Neural progenitor cell (in vitro differentiated cells): Measurements from ENCODE around the gene C1GALT1. TPM values are rescaled to one million over a fixed set of nuclear protein-coding genes. Genes with fewer than 3 reads are reported as not detected.
A peak's percentile ranks its signal among the peaks of the same experiment; 100 is the strongest.

Experiments
- DNase-seq: peaks from one replicate; pipeline ENCODE4 v3.0.0-alpha.2; 2016; ENCODE audit warnings: low spot score
- H2AFZ ChIP-seq: fragments of 200-600 bp; sonication (generic); replicated peaks from 2 replicates; pipeline ENCODE4 v1.6.1; 2016; ENCODE audit warnings: antibody characterized with exemption
- H3F3A ChIP-seq: fragments of 200-600 bp; sonication (generic); 2 replicates; pipeline ENCODE4 v1.6.1; 2016; ENCODE audit warnings: antibody characterized with exemption, low read depth
- H3K27ac ChIP-seq: fragments of 200-600 bp; sonication (generic); 2 replicates; pipeline ENCODE4 v1.5.1; 2016; ENCODE audit warnings: mild to moderate bottlenecking
- H3K27me3 ChIP-seq: fragments of 200-600 bp; sonication (generic); 2 replicates; pipeline ENCODE4 v1.6.1; 2016; ENCODE audit warnings: mild to moderate bottlenecking, moderate library complexity
- H3K36me3 ChIP-seq: fragments of 200-600 bp; sonication (generic); 2 replicates; pipeline ENCODE4 v1.5.1; 2016
- H3K4me1 ChIP-seq: fragments of 200-600 bp; sonication (generic); 2 replicates; pipeline ENCODE4 v1.6.1; 2016; ENCODE audit warnings: mixed run types
- H3K4me2 ChIP-seq: fragments of 200-600 bp; sonication (generic); 2 replicates; pipeline ENCODE4 v1.6.1; 2016
- H3K4me3 ChIP-seq: fragments of 200-600 bp; sonication (generic); 2 replicates; pipeline ENCODE4 v1.5.1; 2016
- H3K79me2 ChIP-seq: fragments of 200-600 bp; sonication (generic); 2 replicates; pipeline ENCODE4 v1.6.1; 2016; ENCODE audit warnings: low read depth
- H3K9ac ChIP-seq: fragments of 200-600 bp; sonication (generic); 2 replicates; pipeline ENCODE4 v1.6.1; 2016
- H3K9me3 ChIP-seq: fragments of 200-600 bp; sonication (generic); 2 replicates; pipeline ENCODE4 v1.5.1; 2016; ENCODE audit warnings: low read depth
- H4K20me1 ChIP-seq: fragments of 200-600 bp; sonication (generic); 2 replicates; pipeline ENCODE4 v1.6.1; 2016; ENCODE audit warnings: low read depth
- H3K27ac Mint-ChIP-seq: 3 replicates; pipeline ENCODE4 v1.8.0; 2021; ENCODE audit warnings: mixed read lengths
- H3K27me3 Mint-ChIP-seq: 2 replicates; pipeline ENCODE4 v1.8.0; 2022; ENCODE audit warnings: low read depth, mild to moderate bottlenecking, inconsistent platforms, moderate library complexity, mixed read lengths; ENCODE audit not compliant: insufficient read depth
- H3K36me3 Mint-ChIP-seq: 3 replicates; pipeline ENCODE4 v1.8.0; 2021; ENCODE audit warnings: mixed read lengths
- H3K4me1 Mint-ChIP-seq: 3 replicates; pipeline ENCODE4 v1.8.0; 2021; ENCODE audit warnings: mixed read lengths
- H3K4me3 Mint-ChIP-seq: 3 replicates; pipeline ENCODE4 v1.8.0; 2021; ENCODE audit warnings: mild to moderate bottlenecking, moderate library complexity, mixed read lengths
- H3K9me3 Mint-ChIP-seq: 3 replicates; pipeline ENCODE4 v1.8.0; 2020; ENCODE audit warnings: mixed read lengths
- CTCF ChIP-seq: fragments of 200-600 bp; sonication (generic); IDR thresholded peaks from 2 replicates; pipeline ENCODE4 v1.5.1; 2017; ENCODE audit warnings: antibody characterized with exemption, mild to moderate bottlenecking
- EZH2 ChIP-seq: fragments of 200-600 bp; sonication (generic); IDR thresholded peaks from 2 replicates; pipeline ENCODE4 v1.6.1; 2017; ENCODE audit warnings: antibody characterized with exemption, mild to moderate bottlenecking, moderate library complexity
- EZH2phosphoT487 ChIP-seq: fragments of 200-600 bp; sonication (generic); IDR thresholded peaks from 2 replicates; pipeline ENCODE4 v1.6.1; 2017; ENCODE audit warnings: antibody characterized with exemption
- total RNA-seq: library from RNA; depleted of rRNA; stranded (reverse); fragments of >200 nt; gene quantifications from 2 replicates; pipeline ENCODE4 v1.2.3, GENCODE V29; 2015; ENCODE audit warnings: low replicate concordance

The C1GALT1 gene
- total RNA-seq, 1 donor from 2014 or later = 59.2 TPM

GRCh38 chr7:7173956-7174632 lies 8.2 kb upstream of the C1GALT1 start:
- TF ChIP-seq EZH2 (no peak), EZH2phosphoT487 (no peak), CTCF (no peak)
- Histone ChIP-seq H3K9ac (no peak overlapping the region), H3K27me3 (no peaks in the 10 kb centered on the region), H3K4me2 (no peak overlapping the region), H3F3A (peaks cover 13% of the 10 kb centered on the region), H3K9me3 (peaks cover 4% of the 10 kb centered on the region), H3K4me1 (peaks cover 27% of the 10 kb centered on the region), H3K4me3 (no peak overlapping the region), H4K20me1 (no peaks in the 10 kb centered on the region), H3K36me3 (no peaks in the 10 kb centered on the region), H3K27ac (no peak overlapping the region), H3K79me2 (no peaks in the 10 kb centered on the region), H2AFZ (no peak overlapping the region)
- Mint-ChIP-seq H3K4me3 (no peak overlapping the region), H3K27ac (no peak overlapping the region), H3K4me1 (peaks cover 14% of the 10 kb centered on the region), H3K27me3 (peaks cover 5% of the 10 kb centered on the region), H3K9me3 (peaks cover 7% of the 10 kb centered on the region), H3K36me3 (no peaks in the 10 kb centered on the region)
- no peak for DNase-seq

GRCh38 chr7:7175075-7175695 lies 7.2 kb upstream of the C1GALT1 start:
- Histone ChIP-seq H3K27me3 (no peaks in the 10 kb centered on the region), H3K79me2 (no peaks in the 10 kb centered on the region), H2AFZ (no peak overlapping the region), H3F3A (peaks cover 13% of the 10 kb centered on the region), H3K36me3 (no peaks in the 10 kb centered on the region), H3K9me3 (peaks cover 4% of the 10 kb centered on the region), H3K4me1 (peaks cover 27% of the 10 kb centered on the region), H4K20me1 (no peaks in the 10 kb centered on the region), H3K4me3 (no peak overlapping the region), H3K9ac (no peak overlapping the region), H3K4me2 (no peak overlapping the region), H3K27ac (peak overlapping the region; percentile 15)
- H3K9me3 Mint-ChIP-seq = peaks cover 7% of the 10 kb centered on the region
- peaks cover 5% of the 10 kb centered on the region for H3K27me3 Mint-ChIP-seq
- no peak for TF ChIP-seq CTCF
- no peak for TF ChIP-seq EZH2
- TF ChIP-seq EZH2phosphoT487 = no peak
- no peak for DNase-seq
- H3K27ac Mint-ChIP-seq = no peak overlapping the region
- no peaks in the 10 kb centered on the region for H3K36me3 Mint-ChIP-seq
- no peak overlapping the region for H3K4me3 Mint-ChIP-seq
- peaks cover 14% of the 10 kb centered on the region for H3K4me1 Mint-ChIP-seq

- no peaks in the 10 kb centered on the region for H3K36me3 Mint-ChIP-seq
- peak overlapping the region; percentile 69 for H3K27ac ChIP-seq
- peaks cover 18% of the 10 kb centered on the region for H3F3A ChIP-seq
- no peaks in the 10 kb centered on the region for H4K20me1 ChIP-seq
- no peaks in the 10 kb centered on the region for H3K79me2 ChIP-seq
- no peaks in the 10 kb centered on the region for H3K27me3 ChIP-seq
- H3K4me1 Mint-ChIP-seq = peaks cover 14% of the 10 kb centered on the region
- DNase-seq = peak; percentile 64
- H3K27me3 Mint-ChIP-seq = peaks cover 5% of the 10 kb centered on the region
- H3K4me3 Mint-ChIP-seq = no peak overlapping the region
- H3K4me2 ChIP-seq = peak overlapping the region; percentile 56
- no peaks in the 10 kb centered on the region for H3K36me3 ChIP-seq
- H3K9me3 ChIP-seq = no peaks in the 10 kb centered on the region
- no peak overlapping the region for H3K4me3 ChIP-seq
- H3K4me1 ChIP-seq = peaks cover 33% of the 10 kb centered on the region
- TF ChIP-seq CTCF (no peak), EZH2 (no peak), EZH2phosphoT487 (no peak)
- H3K9ac ChIP-seq = no peak overlapping the region
- peak overlapping the region; percentile 3 for H2AFZ ChIP-seq
- H3K27ac Mint-ChIP-seq = peak overlapping the region; percentile 19
- H3K9me3 Mint-ChIP-seq = peaks cover 3% of the 10 kb centered on the region
Observed at GRCh38 chr7:7176406-7177043, 5.8 kb upstream of the C1GALT1 start.
